ENCODE measurements around the gene ANXA11.

- TF ChIP-seq POLR2AphosphoS5 (IDR thresholded peaks at IDR 0.05; ENCODE audit: borderline replicate concordance, low read depth, low read length) (no peak), EZH2 (IDR thresholded peaks at IDR 0.05) (no peak)
Measured at GRCh38 chr10:80168162-80168511, 37.2 kb downstream of the ANXA11 start.

All from SK-N-MC (cell line).